A549 treated with dexamethasone at 1 μM for 4 hours (cell line): ENCODE data around the gene SRPX. TPM values are rescaled to one million over a fixed set of nuclear protein-coding genes. Genes with fewer than 3 reads are reported as not detected.

Experiments
- total RNA-seq: library from RNA; stranded (reverse); fragments of 200-300 nt; extraction: Qiagen RNA extraction; gene quantifications from 5 replicates; pipeline ENCODE4 v1.2.3, GENCODE V29; 2022

SRPX gene
- total RNA-seq = 8.1 to 9.8 TPM (median 8.7 TPM) in 5 replicates

GRCh38 chrX:38220415-38221390 is at the start of gene SRPX:
TSS of gene SRPX (minus strand) at chrX:38220871. CDS start at chrX:38220792, 79 bp downstream.

Other genes with a start within 250 kb of the SRPX start
- 0.16 to 0.28 TPM (median 0.26 TPM) in 5 replicates for gene SYTL5, start 214.3 kb downstream of the SRPX start, total RNA-seq
- 12.4 to 16.5 TPM (median 15.4 TPM) in 5 replicates for gene RPGR, start 106.6 kb upstream of the SRPX start, total RNA-seq
- not detected in 5 replicates for gene OTC, start 131.7 kb upstream of the SRPX start, total RNA-seq